HCT116 (cell line): ENCODE results near the gene MTPN. TPM values are rescaled to one million over a fixed set of nuclear protein-coding genes. Genes with fewer than 3 reads are reported as not detected.

Experiments
- ATAC-seq: fragments of 200-7000 bp; cut with Tn5 transposase; 2 replicates; pipeline ENCODE4 v1.9.1; 2020; ENCODE audit warnings: mild to moderate bottlenecking, moderate library complexity
- BruUV-seq: library from RNA; stranded (reverse); fragments of 400-500 nt; replicated peaks from 2 replicates; lab custom pipeline; 2021; lab: Mats Ljungman, UMichigan
- CTCF ChIA-PET: fragments of 300-600 bp; sonication (Branson Sonifier 250); formaldehyde crosslinking; loops from one replicate; lab custom pipeline; 2021; ENCODE audit warnings: antibody characterized with exemption; lab: Charles Lee
- POLR2A ChIA-PET: fragments of 300-600, 350-600 bp; sonication (Branson Sonifier 250); formaldehyde crosslinking; loops from one replicate; lab custom pipeline; 2021; ENCODE audit warnings: antibody characterized with exemption; lab: Charles Lee
- RAD21 ChIA-PET, 2 experiments: fragments of 300-600 bp; sonication (Branson Sonifier 250); formaldehyde crosslinking; loops; one replicate each; lab custom pipeline; 2023; ENCODE audit warnings: low total read pairs in 2 of 2; ENCODE audit not compliant: uncharacterized antibody in 2 of 2, unreplicated experiment in 2 of 2, low non-redundant PET in 1 of 2; lab: Charles Lee
- DNase-seq: peaks from one replicate; pipeline ENCODE4 v3.0.0-alpha.2; 2010; ENCODE audit warnings: low read depth, low spot score
- H2AFZ ChIP-seq: fragments of 200-600 bp; shearing (Covaris generic), sonication (generic); 2 replicates; pipeline ENCODE4 v1.6.1; 2017; ENCODE audit warnings: low read depth, mixed run types, mixed read lengths, antibody characterized with exemption, low read length; ENCODE audit not compliant: poor library complexity, severe bottlenecking
- H3K27ac ChIP-seq: 2 replicates; pipeline ENCODE4 v1.5.1; 2012; ENCODE audit warnings: low read depth, low read length
- H3K27me3 ChIP-seq: fragments of 200-600 bp; sonication (generic); 2 replicates; pipeline ENCODE4 v1.6.1; 2016; ENCODE audit warnings: mixed run types, low read length, mixed read lengths; ENCODE audit not compliant: insufficient read depth
- H3K36me3 ChIP-seq, 2 experiments: fragments of 200-500 bp in 1 of 2; fragments of 200-600 bp in 1 of 2; sonication (Bioruptor generic) in 1 of 2; sonication (generic) in 1 of 2; 2 replicates each; pipeline versions ENCODE4 v1.5.1 to v1.6.1; 2014 to 2016; ENCODE audit warnings: low read length in 2 of 2, inconsistent platforms in 1 of 2, mixed read lengths in 1 of 2, mixed run types in 1 of 2; ENCODE audit not compliant: insufficient read depth in 2 of 2, control insufficient read depth in 1 of 2
- H3K4me1 ChIP-seq, 2 experiments: fragments of 200-600 bp in 1 of 2; sonication (generic) in 1 of 2; 2 replicates each; pipeline versions ENCODE4 v1.5.1 to v1.6.1; 2012 to 2017; ENCODE audit warnings: low read length in 2 of 2, inconsistent platforms in 1 of 2, mild to moderate bottlenecking in 1 of 2, mixed read lengths in 1 of 2, mixed run types in 1 of 2, moderate library complexity in 1 of 2; ENCODE audit not compliant: insufficient read depth in 2 of 2, control insufficient read depth in 1 of 2
- H3K4me2 ChIP-seq: fragments of 200-600 bp; sonication (generic); 2 replicates; pipeline ENCODE4 v1.6.1; 2017; ENCODE audit warnings: mixed run types, low read length, mixed read lengths
- H3K4me3 ChIP-seq, 2 experiments: fragments of 200-600 bp in 1 of 2; sonication (generic) in 1 of 2; replicated peaks in 1 of 2; 2 replicates each; pipeline ENCODE4 v1.5.1; 2011 to 2016; ENCODE audit warnings: low read length in 2 of 2, control low read depth in 1 of 2, low read depth in 1 of 2, mild to moderate bottlenecking in 1 of 2, mixed read lengths in 1 of 2, mixed run types in 1 of 2
- H3K79me2 ChIP-seq: fragments of 200-600 bp; sonication (generic); 2 replicates; pipeline ENCODE4 v1.6.1; 2017; ENCODE audit warnings: mild to moderate bottlenecking, mixed run types, low read length, moderate library complexity, mixed read lengths; ENCODE audit not compliant: insufficient read depth
- H3K9ac ChIP-seq: fragments of 200-600 bp; sonication (generic); 2 replicates; pipeline ENCODE4 v1.6.1; 2016; ENCODE audit warnings: low read length, mixed read lengths
- H3K9me2 ChIP-seq: fragments of 200-600 bp; sonication (generic), shearing (Covaris generic); 2 replicates; pipeline ENCODE4 v1.6.1; 2017; ENCODE audit warnings: mixed run types, mild to moderate bottlenecking, moderate library complexity; ENCODE audit not compliant: insufficient read depth
- H3K9me3 ChIP-seq, 2 experiments: fragments of 200-500 bp in 1 of 2; fragments of 200-600 bp in 1 of 2; sonication (Bioruptor generic) in 1 of 2; sonication (generic) in 1 of 2; 2 replicates each; pipeline ENCODE4 v1.6.1; 2014 to 2017; ENCODE audit warnings: low read length in 2 of 2, mixed read lengths in 2 of 2, inconsistent platforms in 1 of 2, low read depth in 1 of 2, mild to moderate bottlenecking in 1 of 2, mixed run types in 1 of 2, moderate library complexity in 1 of 2; ENCODE audit not compliant: control insufficient read depth in 1 of 2, insufficient read depth in 1 of 2
- H4K20me1 ChIP-seq: fragments of 200-600 bp; sonication (generic), shearing (Covaris generic); 2 replicates; pipeline ENCODE4 v1.6.1; 2017; ENCODE audit warnings: mixed run types, mild to moderate bottlenecking, moderate library complexity; ENCODE audit not compliant: insufficient read depth
- CEBPB ChIP-seq: IDR thresholded peaks from 2 replicates; pipeline ENCODE4 v1.6.1; 2012; ENCODE audit warnings: low read depth
- ELF1 ChIP-seq: IDR thresholded peaks from 2 replicates; pipeline ENCODE4 v1.6.1; 2012; ENCODE audit warnings: low read depth, borderline replicate concordance
- EZH2phosphoT487 ChIP-seq: fragments of 200-600 bp; IDR thresholded peaks from 2 replicates; pipeline ENCODE4 v1.6.1; 2018; ENCODE audit warnings: antibody characterized with exemption, borderline replicate concordance
- FOSL1 ChIP-seq: IDR thresholded peaks from 2 replicates; pipeline ENCODE4 v1.6.1; 2012; ENCODE audit warnings: low read depth
- POLR2A ChIP-seq: IDR thresholded peaks from 2 replicates; pipeline ENCODE4 v1.7.0; 2011; ENCODE audit warnings: borderline replicate concordance; ENCODE audit not compliant: insufficient read depth, insufficient read length; ENCODE audit errors: extremely low read depth
- RAD21 ChIP-seq: IDR thresholded peaks from 2 replicates; pipeline ENCODE4 v1.6.1; 2012; ENCODE audit warnings: low read depth, mild to moderate bottlenecking
- SIN3A ChIP-seq: IDR thresholded peaks from 2 replicates; pipeline ENCODE4 v1.6.1; 2012; ENCODE audit warnings: low read depth
- SP1 ChIP-seq: IDR thresholded peaks from 2 replicates; pipeline ENCODE4 v1.6.1; 2012; ENCODE audit warnings: low read depth
- YY1 ChIP-seq: IDR thresholded peaks from 2 replicates; pipeline ENCODE4 v1.6.1; 2011; ENCODE audit warnings: low read length, low read depth, moderate library complexity, mild to moderate bottlenecking; ENCODE audit not compliant: insufficient replicate concordance; ENCODE audit errors: extremely low read depth
- ZFX ChIP-seq: fragments of 450-650 bp; IDR thresholded peaks from 2 replicates; pipeline ENCODE4 v1.6.1; 2017
- ZNF274 ChIP-seq: fragments of 200-500 bp; sonication (Bioruptor generic); IDR thresholded peaks from 2 replicates; pipeline ENCODE4 v1.6.1; 2014; ENCODE audit warnings: mild to moderate bottlenecking, low read depth, low read length, inconsistent platforms
- intact Hi-C: fragments of 100-400 bp; cut with micrococcal nuclease; formaldehyde crosslinking; loops from 2 replicates; pipeline ENCODE4 v1.10.0; 2022
- total RNA-seq: library from RNA; stranded (reverse); gene quantifications from one replicate; pipeline ENCODE4 v1.2.1, GENCODE V29; 2021; ENCODE audit not compliant: unreplicated experiment
- TF ChIP-seq, protein P1 (sequence below): IDR thresholded peaks from 2 replicates; pipeline ENCODE4 v1.6.1; 2012
- TF ChIP-seq, protein P2 (sequence below): IDR thresholded peaks from 2 replicates; pipeline ENCODE4 v1.6.1; 2012; ENCODE audit warnings: low read depth

MTPN gene
- total RNA-seq, 1 experiment from 2014 or later = 152 TPM

DNA sequence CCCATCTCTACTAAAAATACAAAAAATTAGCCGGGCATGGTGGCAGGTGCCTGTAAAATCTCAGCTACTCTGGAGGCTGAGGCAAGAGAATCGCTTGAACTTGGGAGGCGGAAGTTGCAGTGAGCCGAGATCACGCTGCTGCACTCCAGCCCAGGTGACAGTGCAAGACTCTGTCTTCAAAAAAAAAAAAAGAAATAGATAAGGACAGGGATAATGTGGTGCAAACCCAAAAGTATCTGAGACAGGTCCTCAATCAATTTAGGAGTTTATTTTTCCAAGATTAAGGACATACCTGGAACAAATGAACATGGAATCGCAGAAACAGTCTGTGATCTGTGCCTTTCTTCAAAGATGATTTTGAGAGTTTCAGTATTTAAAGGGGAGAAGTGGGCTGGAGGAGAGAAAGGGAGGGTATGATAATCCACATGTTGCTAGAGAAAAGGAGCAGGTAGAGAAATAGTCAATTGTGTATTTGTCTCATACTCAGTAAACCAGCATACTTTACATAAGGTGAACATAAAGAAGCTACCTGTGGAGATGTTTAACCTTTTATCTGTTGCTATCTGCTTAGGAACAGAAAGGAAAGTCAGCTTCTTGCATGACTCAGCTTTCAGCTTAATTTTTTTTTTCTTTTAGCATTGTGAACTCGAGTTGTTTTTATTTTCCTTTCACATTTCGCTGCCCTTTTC is 4.9 kb upstream of the MTPN start (continued):
- TF ChIP-seq EZH2phosphoT487 = no peak

DNA sequence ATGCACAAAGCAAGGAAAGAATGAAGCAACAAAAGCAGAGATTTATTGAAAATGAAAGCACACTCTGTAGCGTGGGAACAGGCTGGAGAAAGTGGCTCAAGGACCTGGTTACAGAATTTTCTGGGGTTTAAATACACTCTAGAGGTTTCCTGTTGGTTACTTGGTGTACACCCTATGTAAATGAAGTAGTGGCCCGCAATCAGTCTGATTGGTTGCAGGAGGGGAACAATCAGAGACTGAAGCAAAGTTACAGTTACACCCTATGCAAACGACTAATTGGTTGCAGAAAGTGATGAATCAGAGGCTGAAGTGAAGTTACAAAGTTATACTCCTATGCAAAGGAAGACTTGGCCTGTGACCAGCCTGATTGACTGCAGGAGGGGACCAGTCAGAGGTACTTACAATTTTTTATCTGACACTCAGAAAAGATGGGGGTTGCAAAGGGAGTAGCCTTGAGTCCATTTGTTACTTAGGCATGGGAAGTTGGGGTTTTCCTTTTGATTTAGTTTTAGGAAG is 3.6 kb upstream of the MTPN start:
- H3K36me3 ChIP-seq = no peaks in the 10 kb centered on the region
- DNase-seq (no peak), ATAC-seq (no peak)
- no peak overlapping the region for H3K4me2 ChIP-seq
- peak overlapping the region; percentile 2 for H2AFZ ChIP-seq
- H4K20me1 ChIP-seq = peaks cover 5% of the 10 kb centered on the region; the same call in 1 of the 2 replicates
- no peak overlapping the region for H3K27ac ChIP-seq
- no TSS peak for BruUV-seq
- H3K79me2 ChIP-seq = peaks cover 14% of the 10 kb centered on the region
- POLR2A ChIA-PET = no interaction called here
- intact Hi-C loops = no loop called here
- H3K4me3 ChIP-seq = no peak overlapping the region
- H3K27me3 ChIP-seq = no peaks in the 10 kb centered on the region
- TF ChIP-seq FOSL1 (no peak), CEBPB (no peak), SIN3A (no peak), EZH2phosphoT487 (no peak), SP1 (no peak), YY1 (no peak), ELF1 (no peak), RAD21 (no peak), ZNF274 (no peak), ZFX (no peak), POLR2A (no peak)
- TF ChIP-seq, protein P1, sequence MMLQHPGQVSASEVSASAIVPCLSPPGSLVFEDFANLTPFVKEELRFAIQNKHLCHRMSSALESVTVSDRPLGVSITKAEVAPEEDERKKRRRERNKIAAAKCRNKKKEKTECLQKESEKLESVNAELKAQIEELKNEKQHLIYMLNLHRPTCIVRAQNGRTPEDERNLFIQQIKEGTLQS = no peak
- TF ChIP-seq, protein P2, sequence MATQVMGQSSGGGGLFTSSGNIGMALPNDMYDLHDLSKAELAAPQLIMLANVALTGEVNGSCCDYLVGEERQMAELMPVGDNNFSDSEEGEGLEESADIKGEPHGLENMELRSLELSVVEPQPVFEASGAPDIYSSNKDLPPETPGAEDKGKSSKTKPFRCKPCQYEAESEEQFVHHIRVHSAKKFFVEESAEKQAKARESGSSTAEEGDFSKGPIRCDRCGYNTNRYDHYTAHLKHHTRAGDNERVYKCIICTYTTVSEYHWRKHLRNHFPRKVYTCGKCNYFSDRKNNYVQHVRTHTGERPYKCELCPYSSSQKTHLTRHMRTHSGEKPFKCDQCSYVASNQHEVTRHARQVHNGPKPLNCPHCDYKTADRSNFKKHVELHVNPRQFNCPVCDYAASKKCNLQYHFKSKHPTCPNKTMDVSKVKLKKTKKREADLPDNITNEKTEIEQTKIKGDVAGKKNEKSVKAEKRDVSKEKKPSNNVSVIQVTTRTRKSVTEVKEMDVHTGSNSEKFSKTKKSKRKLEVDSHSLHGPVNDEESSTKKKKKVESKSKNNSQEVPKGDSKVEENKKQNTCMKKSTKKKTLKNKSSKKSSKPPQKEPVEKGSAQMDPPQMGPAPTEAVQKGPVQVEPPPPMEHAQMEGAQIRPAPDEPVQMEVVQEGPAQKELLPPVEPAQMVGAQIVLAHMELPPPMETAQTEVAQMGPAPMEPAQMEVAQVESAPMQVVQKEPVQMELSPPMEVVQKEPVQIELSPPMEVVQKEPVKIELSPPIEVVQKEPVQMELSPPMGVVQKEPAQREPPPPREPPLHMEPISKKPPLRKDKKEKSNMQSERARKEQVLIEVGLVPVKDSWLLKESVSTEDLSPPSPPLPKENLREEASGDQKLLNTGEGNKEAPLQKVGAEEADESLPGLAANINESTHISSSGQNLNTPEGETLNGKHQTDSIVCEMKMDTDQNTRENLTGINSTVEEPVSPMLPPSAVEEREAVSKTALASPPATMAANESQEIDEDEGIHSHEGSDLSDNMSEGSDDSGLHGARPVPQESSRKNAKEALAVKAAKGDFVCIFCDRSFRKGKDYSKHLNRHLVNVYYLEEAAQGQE = no peak
- H3K9me2 ChIP-seq = no peaks in the 10 kb centered on the region
- H3K9me3 ChIP-seq = no peaks in the 10 kb centered on the region
- RAD21 ChIA-PET = no interaction called here
- no peak overlapping the region for H3K9ac ChIP-seq
- peaks cover 2 to 10% of the 10 kb centered on the region in 2 experiments; a peak in 3 of 4 replicates for H3K4me1 ChIP-seq
- CTCF ChIA-PET = no interaction called here
